PFSK-1 (cell line): ENCODE data around the gene SEPTIN11.

Experiments
- POLR2AphosphoS5 ChIP-seq: IDR thresholded peaks from 2 replicates; pipeline ENCODE4 v1.6.1; 2012; ENCODE audit warnings: low read depth, mild to moderate bottlenecking, control low read depth, low read length, moderate library complexity
- TAF1 ChIP-seq: IDR thresholded peaks from 2 replicates; pipeline ENCODE4 v1.6.1; 2012; ENCODE audit warnings: low read length, control low read depth, borderline replicate concordance; ENCODE audit not compliant: insufficient read depth
- TF ChIP-seq, protein P1 (sequence below), 2 experiments: IDR thresholded peaks; 2 replicates each; pipeline versions ENCODE4 v1.6.1 to v1.8.0; 2011 to 2012; ENCODE audit warnings: low read depth in 2 of 2, low read length in 2 of 2, control low read depth in 1 of 2, inconsistent platforms in 1 of 2, mild to moderate bottlenecking in 1 of 2, moderate library complexity in 1 of 2; ENCODE audit not compliant: insufficient read depth in 1 of 2

DNA sequence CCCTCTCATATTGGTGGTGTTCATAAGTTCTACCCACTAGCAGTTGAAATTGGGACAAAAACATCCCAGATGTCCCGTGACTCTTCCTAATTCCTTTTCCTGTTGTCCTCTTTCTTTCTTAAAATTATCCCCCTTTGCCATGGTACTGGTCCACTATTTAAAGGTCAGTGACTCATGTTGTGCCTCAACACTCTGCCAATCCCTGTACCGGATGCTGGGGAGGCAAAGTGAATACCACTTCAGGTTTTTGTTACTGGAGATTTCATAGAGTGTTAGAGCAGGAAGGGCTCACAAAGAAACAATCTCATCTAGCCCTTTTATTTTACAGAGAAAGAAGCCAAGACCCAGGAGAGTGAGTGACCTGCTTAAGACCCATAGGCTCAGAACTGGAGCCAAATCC is 24.6 kb downstream of the SEPTIN11 start:
- TF ChIP-seq, protein P1, sequence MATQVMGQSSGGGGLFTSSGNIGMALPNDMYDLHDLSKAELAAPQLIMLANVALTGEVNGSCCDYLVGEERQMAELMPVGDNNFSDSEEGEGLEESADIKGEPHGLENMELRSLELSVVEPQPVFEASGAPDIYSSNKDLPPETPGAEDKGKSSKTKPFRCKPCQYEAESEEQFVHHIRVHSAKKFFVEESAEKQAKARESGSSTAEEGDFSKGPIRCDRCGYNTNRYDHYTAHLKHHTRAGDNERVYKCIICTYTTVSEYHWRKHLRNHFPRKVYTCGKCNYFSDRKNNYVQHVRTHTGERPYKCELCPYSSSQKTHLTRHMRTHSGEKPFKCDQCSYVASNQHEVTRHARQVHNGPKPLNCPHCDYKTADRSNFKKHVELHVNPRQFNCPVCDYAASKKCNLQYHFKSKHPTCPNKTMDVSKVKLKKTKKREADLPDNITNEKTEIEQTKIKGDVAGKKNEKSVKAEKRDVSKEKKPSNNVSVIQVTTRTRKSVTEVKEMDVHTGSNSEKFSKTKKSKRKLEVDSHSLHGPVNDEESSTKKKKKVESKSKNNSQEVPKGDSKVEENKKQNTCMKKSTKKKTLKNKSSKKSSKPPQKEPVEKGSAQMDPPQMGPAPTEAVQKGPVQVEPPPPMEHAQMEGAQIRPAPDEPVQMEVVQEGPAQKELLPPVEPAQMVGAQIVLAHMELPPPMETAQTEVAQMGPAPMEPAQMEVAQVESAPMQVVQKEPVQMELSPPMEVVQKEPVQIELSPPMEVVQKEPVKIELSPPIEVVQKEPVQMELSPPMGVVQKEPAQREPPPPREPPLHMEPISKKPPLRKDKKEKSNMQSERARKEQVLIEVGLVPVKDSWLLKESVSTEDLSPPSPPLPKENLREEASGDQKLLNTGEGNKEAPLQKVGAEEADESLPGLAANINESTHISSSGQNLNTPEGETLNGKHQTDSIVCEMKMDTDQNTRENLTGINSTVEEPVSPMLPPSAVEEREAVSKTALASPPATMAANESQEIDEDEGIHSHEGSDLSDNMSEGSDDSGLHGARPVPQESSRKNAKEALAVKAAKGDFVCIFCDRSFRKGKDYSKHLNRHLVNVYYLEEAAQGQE (IDR thresholded peaks at IDR 0.05; ENCODE audit: insufficient read depth in 1 of 2, low read depth in 2 of 2, low read length in 2 of 2), result no peak
- TF ChIP-seq POLR2AphosphoS5 (no peak), TAF1 (no peak)
